ENCODE data around the gene CAPN2. TPM values are rescaled to one million over a fixed set of nuclear protein-coding genes. Genes with fewer than 3 reads are reported as not detected.

CAPN2 gene
- total and polyA plus RNA-seq, 4 donors, result 76.2 to 152 (median 112) TPM

- no peaks in the 10 kb centered on the region for H3K4me1 ChIP-seq (ENCODE audit: control insufficient read depth, insufficient read depth, low read length)
- H3K9me3 ChIP-seq (ENCODE audit: control insufficient read depth, insufficient read depth, low read length), result no peaks in the 10 kb centered on the region
- DNase-seq (ENCODE audit: low read depth in 4 of 6, low spot score in 6 of 6), result no peak
- H3K27ac ChIP-seq (ENCODE audit: low read depth, low read length), result peak overlapping the region; percentile 53
- H3K27me3 ChIP-seq (ENCODE audit: control insufficient read depth, insufficient read depth, low read length), result no peaks in the 10 kb centered on the region
- WGBS (ENCODE audit: insufficient coverage), result 97% methylated on average over 7 of the region's 9 CpGs
- no peak overlapping the region for H3K4me3 ChIP-seq (ENCODE audit: low read depth, low read length)
- H3K36me3 ChIP-seq (ENCODE audit: control insufficient read depth, insufficient read depth, low read length), result peaks cover 34% of the 10 kb centered on the region
Measured at GRCh38 chr1:223770621-223771315, 58.4 kb downstream of the CAPN2 start.

- Histone ChIP-seq H3K27ac (ENCODE audit: low read depth, low read length) (peak overlapping the region; percentile 53), H3K4me1 (ENCODE audit: control insufficient read depth, insufficient read depth, low read length) (no peaks in the 10 kb centered on the region), H3K36me3 (ENCODE audit: control insufficient read depth, insufficient read depth, low read length) (peaks cover 35% of the 10 kb centered on the region), H3K4me3 (ENCODE audit: low read depth, low read length) (no peak overlapping the region), H3K27me3 (ENCODE audit: control insufficient read depth, insufficient read depth, low read length) (no peaks in the 10 kb centered on the region), H3K9me3 (ENCODE audit: control insufficient read depth, insufficient read depth, low read length) (no peaks in the 10 kb centered on the region)
- 94% methylated on average over 2 of the region's 2 CpGs for WGBS (ENCODE audit: insufficient coverage)
- DNase-seq (ENCODE audit: low read depth in 4 of 6, low spot score in 6 of 6), result peak in 1 of 6 donors; percentile 4
Measured at GRCh38 chr1:223771469-223771813, 59.1 kb downstream of the CAPN2 start.

GRCh38 chr1:223771814-223772770 lies 59.8 kb downstream of the CAPN2 start:
- no peak overlapping the region for H3K4me3 ChIP-seq (ENCODE audit: low read depth, low read length)
- peak overlapping the region; percentile 53 for H3K27ac ChIP-seq (ENCODE audit: low read depth, low read length)
- H3K9me3 ChIP-seq (ENCODE audit: control insufficient read depth, insufficient read depth, low read length), result no peaks in the 10 kb centered on the region
- peaks cover 36% of the 10 kb centered on the region for H3K36me3 ChIP-seq (ENCODE audit: control insufficient read depth, insufficient read depth, low read length)
- 88% methylated on average over 4 of the region's 16 CpGs for WGBS (ENCODE audit: insufficient coverage)
- H3K4me1 ChIP-seq (ENCODE audit: control insufficient read depth, insufficient read depth, low read length), result no peaks in the 10 kb centered on the region
- peak in 2 of 6 donors; percentile 14 to 50 for DNase-seq (ENCODE audit: low read depth in 4 of 6, low spot score in 6 of 6)
- no peaks in the 10 kb centered on the region for H3K27me3 ChIP-seq (ENCODE audit: control insufficient read depth, insufficient read depth, low read length)

GRCh38 chr1:223772771-223773160 lies 60.4 kb downstream of the CAPN2 start:
- 91% methylated on average over 4 of the region's 5 CpGs for WGBS (ENCODE audit: insufficient coverage)
- Histone ChIP-seq H3K4me1 (ENCODE audit: control insufficient read depth, insufficient read depth, low read length) (no peaks in the 10 kb centered on the region), H3K36me3 (ENCODE audit: control insufficient read depth, insufficient read depth, low read length) (peaks cover 39% of the 10 kb centered on the region), H3K9me3 (ENCODE audit: control insufficient read depth, insufficient read depth, low read length) (no peaks in the 10 kb centered on the region), H3K27me3 (ENCODE audit: control insufficient read depth, insufficient read depth, low read length) (no peaks in the 10 kb centered on the region), H3K27ac (ENCODE audit: low read depth, low read length) (no peak overlapping the region), H3K4me3 (ENCODE audit: low read depth, low read length) (no peak overlapping the region)
- DNase-seq (ENCODE audit: low read depth in 4 of 6, low spot score in 6 of 6), result no peak

GRCh38 chr1:223774134-223774814 lies 61.9 kb downstream of the CAPN2 start:
- Histone ChIP-seq H3K27me3 (ENCODE audit: control insufficient read depth, insufficient read depth, low read length) (no peaks in the 10 kb centered on the region), H3K36me3 (ENCODE audit: control insufficient read depth, insufficient read depth, low read length) (peaks cover 46% of the 10 kb centered on the region), H3K4me3 (ENCODE audit: low read depth, low read length) (no peak overlapping the region), H3K27ac (ENCODE audit: low read depth, low read length) (no peak overlapping the region), H3K4me1 (ENCODE audit: control insufficient read depth, insufficient read depth, low read length) (no peaks in the 10 kb centered on the region), H3K9me3 (ENCODE audit: control insufficient read depth, insufficient read depth, low read length) (no peaks in the 10 kb centered on the region)
- WGBS (ENCODE audit: insufficient coverage), result 92% methylated on average over 5 of the region's 6 CpGs
- DNase-seq (ENCODE audit: low read depth in 4 of 6, low spot score in 6 of 6), result no peak

GRCh38 chr1:223775054-223775453 lies 62.7 kb downstream of the CAPN2 start:
- Histone ChIP-seq H3K27me3 (ENCODE audit: control insufficient read depth, insufficient read depth, low read length) (no peaks in the 10 kb centered on the region), H3K36me3 (ENCODE audit: control insufficient read depth, insufficient read depth, low read length) (peaks cover 44% of the 10 kb centered on the region), H3K4me3 (ENCODE audit: low read depth, low read length) (no peak overlapping the region), H3K9me3 (ENCODE audit: control insufficient read depth, insufficient read depth, low read length) (no peaks in the 10 kb centered on the region), H3K4me1 (ENCODE audit: control insufficient read depth, insufficient read depth, low read length) (no peaks in the 10 kb centered on the region), H3K27ac (ENCODE audit: low read depth, low read length) (no peak overlapping the region)
- WGBS (ENCODE audit: insufficient coverage), result no CpG with 5 or more reads among the region's 4 CpGs
- no peak for DNase-seq (ENCODE audit: low read depth in 4 of 6, low spot score in 6 of 6)

- no peak overlapping the region for H3K4me3 ChIP-seq (ENCODE audit: low read depth, low read length)
- no peak overlapping the region for H3K27ac ChIP-seq (ENCODE audit: low read depth, low read length)
- peaks cover 44% of the 10 kb centered on the region for H3K36me3 ChIP-seq (ENCODE audit: control insufficient read depth, insufficient read depth, low read length)
- no peak for DNase-seq (ENCODE audit: low read depth in 4 of 6, low spot score in 6 of 6)
- no peaks in the 10 kb centered on the region for H3K27me3 ChIP-seq (ENCODE audit: control insufficient read depth, insufficient read depth, low read length)
- no CpG with 5 or more reads among the region's 1 CpG for WGBS (ENCODE audit: insufficient coverage)
- H3K4me1 ChIP-seq (ENCODE audit: control insufficient read depth, insufficient read depth, low read length), result no peaks in the 10 kb centered on the region
- H3K9me3 ChIP-seq (ENCODE audit: control insufficient read depth, insufficient read depth, low read length), result no peaks in the 10 kb centered on the region
Measured at GRCh38 chr1:223775711-223776074, 63.4 kb downstream of the CAPN2 start.

- no peak overlapping the region for H3K4me3 ChIP-seq (ENCODE audit: low read depth, low read length)
- H3K27me3 ChIP-seq (ENCODE audit: control insufficient read depth, insufficient read depth, low read length), result no peaks in the 10 kb centered on the region
- no peaks in the 10 kb centered on the region for H3K9me3 ChIP-seq (ENCODE audit: control insufficient read depth, insufficient read depth, low read length)
- no peak overlapping the region for H3K27ac ChIP-seq (ENCODE audit: low read depth, low read length)
- WGBS (ENCODE audit: insufficient coverage), result 78% methylated on average over 7 of the region's 9 CpGs
- peaks cover 39% of the 10 kb centered on the region for H3K36me3 ChIP-seq (ENCODE audit: control insufficient read depth, insufficient read depth, low read length)
- no peak for DNase-seq (ENCODE audit: low read depth in 4 of 6, low spot score in 6 of 6)
- H3K4me1 ChIP-seq (ENCODE audit: control insufficient read depth, insufficient read depth, low read length), result no peaks in the 10 kb centered on the region
Measured at GRCh38 chr1:223776075-223776814, 63.9 kb downstream of the CAPN2 start.

GRCh38 chr1:223776826-223777454 lies 64.6 kb downstream of the CAPN2 start:
- H3K27ac ChIP-seq (ENCODE audit: low read depth, low read length), result no peak overlapping the region
- H3K36me3 ChIP-seq (ENCODE audit: control insufficient read depth, insufficient read depth, low read length), result peaks cover 39% of the 10 kb centered on the region
- H3K4me1 ChIP-seq (ENCODE audit: control insufficient read depth, insufficient read depth, low read length), result no peaks in the 10 kb centered on the region
- 85% methylated on average over 10 of the region's 10 CpGs for WGBS (ENCODE audit: insufficient coverage)
- H3K27me3 ChIP-seq (ENCODE audit: control insufficient read depth, insufficient read depth, low read length), result no peaks in the 10 kb centered on the region
- H3K4me3 ChIP-seq (ENCODE audit: low read depth, low read length), result no peak overlapping the region
- no peaks in the 10 kb centered on the region for H3K9me3 ChIP-seq (ENCODE audit: control insufficient read depth, insufficient read depth, low read length)
- DNase-seq (ENCODE audit: low read depth in 4 of 6, low spot score in 6 of 6), result no peak

Data from spinal cord (tissue), 10 donors.